Middle frontal gyrus (tissue), 1 donor: ENCODE results near the gene NUTF2.
"Not testable (repeated sequence)": the region's sequence is repeated elsewhere in the genome, so short reads cannot be mapped to it uniquely, and the experiment has no call there.

ENCODE experiments used
- DNase-seq: peaks from one replicate; pipeline ENCODE4 v3.0.0-alpha.2; 2015; ENCODE audit warnings: low spot score; ENCODE audit errors: extremely low spot score

The NUTF2 gene

DNA sequence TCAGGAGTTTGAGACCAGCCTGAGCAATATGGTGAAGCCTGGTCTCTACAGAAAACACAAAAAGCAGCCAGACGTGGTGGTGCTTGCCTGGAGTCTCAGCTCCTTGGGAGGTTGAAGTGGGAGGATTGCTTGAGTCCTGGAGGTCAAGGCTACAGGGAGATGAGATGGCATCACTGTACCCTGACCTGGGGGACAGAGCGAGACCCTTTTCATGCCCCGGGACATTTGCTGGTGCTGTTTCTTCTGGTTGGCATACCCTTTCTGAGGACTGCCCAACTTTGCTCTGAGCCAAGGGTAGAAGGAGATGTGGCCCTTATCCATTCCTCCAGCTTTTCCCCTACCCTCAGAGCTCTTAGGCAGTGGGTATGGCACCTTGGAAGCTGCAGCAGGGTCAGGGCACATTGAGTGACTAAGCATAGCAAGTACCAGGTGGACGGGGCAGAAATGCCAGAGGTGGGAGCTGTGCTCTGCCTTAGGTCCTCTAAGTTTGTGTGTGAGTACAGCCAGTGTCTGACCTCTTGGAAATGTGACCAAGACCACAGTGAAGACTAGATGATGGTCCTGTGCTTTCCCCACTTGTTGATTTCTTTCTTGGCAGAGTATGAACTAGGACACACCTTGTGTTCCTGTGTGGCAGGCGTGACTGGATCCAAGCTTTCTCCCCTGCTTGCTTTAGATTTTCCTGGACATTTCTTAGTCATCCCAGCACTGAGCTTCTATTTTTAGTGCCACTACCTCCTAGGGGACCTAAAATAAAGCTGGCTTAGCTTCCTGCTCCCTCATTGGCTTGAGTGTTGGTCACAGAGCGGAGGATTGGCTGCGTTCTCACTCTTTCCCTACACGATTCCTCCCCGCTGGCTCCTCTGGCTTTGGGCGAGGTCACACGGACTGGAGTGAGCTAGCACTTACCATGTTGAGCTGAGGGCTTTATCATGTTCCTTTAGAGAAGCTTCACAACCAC is 16.2 kb downstream of the NUTF2 start:
- no peak for DNase-seq

GRCh38 chr16:67864044-67864443 is 17.3 kb downstream of the NUTF2 start:
- not testable (repeated sequence) for DNase-seq

- no peak for DNase-seq
Measured at GRCh38 chr16:67864594-67864993, 17.9 kb downstream of the NUTF2 start.

DNA sequence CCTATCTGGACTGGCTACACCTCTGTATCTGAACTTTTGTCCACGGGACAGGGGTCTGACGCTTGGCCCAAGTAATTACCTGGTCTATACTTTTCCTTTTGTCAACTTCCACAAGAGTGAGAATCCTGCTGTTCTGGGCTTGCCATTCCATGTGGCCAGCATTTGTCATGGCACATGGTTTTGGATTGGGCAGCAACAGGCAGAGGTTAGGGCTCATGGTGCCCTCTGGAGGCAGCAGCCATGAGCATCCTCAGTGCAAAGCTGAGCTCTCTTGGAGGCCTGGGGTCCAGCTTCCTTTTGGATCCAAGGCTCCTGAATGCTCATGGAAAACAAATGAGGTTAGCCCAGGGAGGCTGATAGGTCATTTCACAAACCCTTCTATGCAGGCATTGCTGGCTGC is 18.6 kb downstream of the NUTF2 start:
- DNase-seq = no peak

GRCh38 chr16:67868290-67868689 is 21.6 kb downstream of the NUTF2 start:
- peak; percentile 19 for DNase-seq

- DNase-seq = no peak
Measured at GRCh38 chr16:67869653-67870052, 22.9 kb downstream of the NUTF2 start.

- no peak for DNase-seq
Measured at GRCh38 chr16:67871256-67871655, 24.5 kb downstream of the NUTF2 start.

GRCh38 chr16:67872131-67872630 is 25.4 kb downstream of the NUTF2 start:
- no peak for DNase-seq

GRCh38 chr16:67872631-67873434 is 26.1 kb downstream of the NUTF2 start, which contains the start of gene EDC4:
Gene EDC4, plus strand, starts transcription at chr16:67873052. Its CDS starts 210 bp downstream, at chr16:67873262.
- DNase-seq = peak; percentile 67

- DNase-seq = no peak
Measured at GRCh38 chr16:67873435-67874370, 27.0 kb downstream of the NUTF2 start.

DNA sequence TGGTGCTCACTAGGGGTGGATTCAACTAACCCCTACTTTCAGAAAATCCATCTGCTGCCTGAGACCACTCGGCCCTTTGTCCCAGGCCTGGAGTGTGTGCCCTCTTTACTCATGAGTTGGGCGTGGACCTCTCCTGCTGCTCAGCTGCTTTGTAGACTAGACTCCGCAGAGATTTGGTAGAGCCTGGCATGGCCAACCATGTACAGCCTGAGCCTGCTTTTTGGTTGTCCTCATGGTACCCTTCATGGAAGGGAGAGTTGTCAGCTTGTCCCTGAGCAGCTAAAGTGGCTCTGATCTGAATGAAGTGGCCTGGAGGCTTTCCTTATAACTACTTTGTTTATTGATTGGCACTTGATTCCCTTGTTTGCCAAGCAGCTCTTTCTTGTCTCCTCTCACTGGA is 27.6 kb downstream of the NUTF2 start:
- DNase-seq = no peak

- DNase-seq = no peak
Measured at GRCh38 chr16:67877064-67877463, 30.3 kb downstream of the NUTF2 start.

- DNase-seq = no peak
Measured at GRCh38 chr16:67878232-67878631, 31.5 kb downstream of the NUTF2 start.

- DNase-seq = no peak
Measured at GRCh38 chr16:67878846-67879245, 32.1 kb downstream of the NUTF2 start.

DNA sequence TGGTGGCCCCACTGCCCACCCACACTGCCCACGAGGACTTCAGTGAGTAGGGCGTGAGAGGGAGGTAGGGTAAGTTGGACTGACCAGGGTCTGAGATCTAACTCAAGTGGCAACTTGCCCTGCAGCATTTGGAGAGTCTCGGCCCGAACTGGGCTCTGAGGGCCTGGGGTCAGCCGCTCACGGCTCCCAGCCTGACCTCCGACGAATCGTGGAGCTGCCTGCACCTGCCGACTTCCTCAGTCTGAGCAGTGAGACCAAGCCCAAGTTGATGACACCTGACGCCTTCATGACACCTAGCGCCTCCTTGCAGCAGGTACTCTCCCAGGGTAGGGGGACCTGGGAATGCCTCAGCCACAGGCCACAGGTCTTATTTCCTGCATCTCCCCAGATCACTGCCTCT is 32.7 kb downstream of the NUTF2 start:
- no peak for DNase-seq

DNA sequence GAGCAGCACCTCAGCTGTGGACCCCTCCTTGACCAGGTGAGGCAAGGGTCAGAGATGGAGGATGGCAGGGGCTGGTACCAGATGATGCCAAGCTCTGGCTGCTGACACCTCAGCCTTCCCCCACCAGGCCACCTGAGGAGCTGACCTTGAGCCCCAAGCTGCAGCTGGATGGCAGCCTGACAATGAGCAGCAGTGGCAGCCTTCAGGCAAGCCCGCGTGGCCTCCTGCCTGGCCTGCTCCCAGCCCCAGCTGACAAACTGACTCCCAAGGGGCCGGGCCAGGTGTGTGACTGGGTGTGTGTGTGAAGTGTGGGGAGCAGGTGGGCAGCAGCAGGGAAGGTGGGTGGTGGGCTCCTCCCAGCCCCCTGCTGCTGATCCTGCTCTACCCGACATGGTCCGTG is 33.2 kb downstream of the NUTF2 start:
- DNase-seq = no peak

DNA sequence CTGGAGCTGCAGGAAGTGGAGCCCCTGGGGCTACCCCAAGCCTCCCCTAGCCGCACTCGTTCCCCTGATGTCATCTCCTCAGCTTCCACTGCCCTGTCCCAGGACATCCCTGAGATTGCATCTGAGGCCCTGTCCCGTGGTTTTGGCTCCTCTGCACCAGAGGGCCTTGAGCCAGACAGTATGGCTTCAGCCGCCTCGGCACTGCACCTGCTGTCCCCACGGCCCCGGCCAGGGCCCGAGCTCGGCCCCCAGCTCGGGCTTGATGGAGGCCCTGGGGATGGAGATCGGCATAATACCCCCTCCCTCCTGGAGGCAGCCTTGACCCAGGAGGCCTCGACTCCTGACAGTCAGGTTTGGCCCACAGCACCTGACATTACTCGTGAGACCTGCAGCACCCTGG is 33.9 kb downstream of the NUTF2 start:
- DNase-seq = no peak

GRCh38 chr16:67881621-67882161 is 35.0 kb downstream of the NUTF2 start:
- no peak for DNase-seq

DNA sequence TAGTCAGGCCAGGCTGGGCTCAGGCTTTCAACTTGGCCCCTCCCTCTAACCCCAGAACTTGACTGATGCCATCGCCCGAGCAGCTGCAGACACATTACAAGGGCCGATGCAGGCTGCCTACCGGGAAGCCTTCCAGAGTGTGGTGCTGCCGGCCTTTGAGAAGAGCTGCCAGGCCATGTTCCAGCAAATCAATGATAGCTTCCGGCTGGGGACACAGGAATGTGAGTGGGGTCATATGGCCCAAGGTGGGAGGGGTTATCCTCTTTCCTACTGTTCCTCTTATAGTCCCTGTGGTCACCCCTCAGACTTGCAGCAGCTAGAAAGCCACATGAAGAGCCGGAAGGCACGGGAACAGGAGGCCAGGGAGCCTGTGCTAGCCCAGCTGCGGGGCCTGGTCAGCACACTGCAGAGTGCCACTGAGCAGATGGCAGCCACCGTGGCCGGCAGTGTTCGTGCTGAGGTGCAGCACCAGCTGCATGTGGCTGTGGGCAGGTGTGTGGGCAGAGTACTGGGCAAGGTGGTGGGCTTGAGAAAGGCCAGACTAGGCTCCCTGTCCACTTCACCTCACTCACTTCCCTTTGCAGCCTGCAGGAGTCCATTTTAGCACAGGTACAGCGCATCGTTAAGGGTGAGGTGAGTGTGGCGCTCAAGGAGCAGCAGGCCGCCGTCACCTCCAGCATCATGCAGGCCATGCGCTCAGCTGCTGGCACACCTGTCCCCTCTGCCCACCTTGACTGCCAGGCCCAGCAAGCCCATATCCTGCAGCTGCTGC is 35.8 kb downstream of the NUTF2 start:
- DNase-seq = peak; percentile 77
